Loucy (cell line): ENCODE data around the gene FGFBP3.

Source experiments
- H2AFZ ChIP-seq: fragments of 200-600 bp; sonication (generic); 2 replicates; pipeline ENCODE4 v1.6.0; 2016; ENCODE audit warnings: antibody characterized with exemption, mild to moderate bottlenecking, low read length, moderate library complexity
- H3F3A ChIP-seq: fragments of 200-600 bp; 2 replicates; pipeline ENCODE4 v1.6.0; 2016; ENCODE audit warnings: antibody characterized with exemption, low read depth, mild to moderate bottlenecking
- H3K27me3 ChIP-seq: fragments of 200-600 bp; sonication (generic); 2 replicates; pipeline ENCODE4 v1.6.1; 2014; ENCODE audit warnings: low read length, mild to moderate bottlenecking; ENCODE audit not compliant: insufficient read depth, poor library complexity, severe bottlenecking
- H3K36me3 ChIP-seq: fragments of 200-600 bp; sonication (generic); 2 replicates; pipeline ENCODE4 v1.6.1; 2016; ENCODE audit warnings: low read length; ENCODE audit not compliant: insufficient read depth
- H3K4me1 ChIP-seq: fragments of 200-600 bp; sonication (generic); 2 replicates; pipeline ENCODE4 v1.5.1; 2014; ENCODE audit warnings: low read length, mild to moderate bottlenecking; ENCODE audit not compliant: insufficient read depth, poor library complexity, severe bottlenecking
- H3K4me2 ChIP-seq: fragments of 200-600 bp; sonication (generic); 2 replicates; pipeline ENCODE4 v1.6.0; 2014; ENCODE audit warnings: antibody characterized with exemption, low read length, low read depth, mild to moderate bottlenecking; ENCODE audit not compliant: poor library complexity, severe bottlenecking
- H3K4me3 ChIP-seq: fragments of 200-600 bp; sonication (generic); 2 replicates; pipeline ENCODE4 v1.5.1; 2014; ENCODE audit warnings: low read length, mild to moderate bottlenecking, mixed read lengths; ENCODE audit not compliant: poor library complexity, severe bottlenecking
- H3K79me2 ChIP-seq: fragments of 200-600 bp; sonication (generic); 2 replicates; pipeline ENCODE4 v1.6.1; 2014; ENCODE audit warnings: low read length; ENCODE audit not compliant: insufficient read depth
- H3K9ac ChIP-seq: fragments of 200-600 bp; sonication (generic); 2 replicates; pipeline ENCODE4 v1.6.0; 2014; ENCODE audit warnings: mild to moderate bottlenecking, low read depth, low read length, moderate library complexity; ENCODE audit not compliant: poor library complexity, severe bottlenecking
- H3K9me2 ChIP-seq: fragments of 200-600 bp; sonication (generic); replicated peaks from 2 replicates; pipeline ENCODE4 v1.6.1; 2016; ENCODE audit warnings: low read depth, low read length, mixed read lengths
- H3K9me3 ChIP-seq: fragments of 200-600 bp; sonication (generic); 2 replicates; pipeline ENCODE4 v1.6.1; 2014; ENCODE audit warnings: mild to moderate bottlenecking, antibody characterized with exemption, low read length, low read depth; ENCODE audit not compliant: insufficient read depth
- H4K20me1 ChIP-seq: fragments of 200-600 bp; sonication (generic); 2 replicates; pipeline ENCODE4 v1.6.0; 2014; ENCODE audit warnings: antibody characterized with exemption, low read length, mild to moderate bottlenecking; ENCODE audit not compliant: insufficient read depth, poor library complexity, severe bottlenecking
- CTCF ChIP-seq: fragments of 200-600 bp; sonication (generic); conservative IDR thresholded peaks from 2 replicates; pipeline ENCODE4 v1.5.1; 2014; ENCODE audit warnings: mild to moderate bottlenecking, antibody characterized with exemption, low read length
- EZH2phosphoT487 ChIP-seq: fragments of 200-600 bp; IDR thresholded peaks from 2 replicates; pipeline ENCODE4 v1.6.1; 2018; ENCODE audit warnings: antibody characterized with exemption, mild to moderate bottlenecking, moderate library complexity, borderline replicate concordance

The FGFBP3 gene

GRCh38 chr10:91939653-91940052, 30.4 kb upstream of the FGFBP3 start:
- H3F3A ChIP-seq, result no peaks in the 10 kb centered on the region
- H3K4me1 ChIP-seq, result peaks cover under 1% of the 10 kb centered on the region
- no peak overlapping the region for H3K4me3 ChIP-seq
- no peak overlapping the region for H3K9ac ChIP-seq
- H4K20me1 ChIP-seq, result peaks cover 15% of the 10 kb centered on the region
- H3K36me3 ChIP-seq, result peaks cover 71% of the 10 kb centered on the region; the same call in 1 of the 2 replicates
- no peak overlapping the region for H2AFZ ChIP-seq
- no peaks in the 10 kb centered on the region for H3K9me3 ChIP-seq
- TF ChIP-seq CTCF (no peak), EZH2phosphoT487 (no peak)
- H3K27me3 ChIP-seq, result no peaks in the 10 kb centered on the region
- H3K79me2 ChIP-seq, result peaks cover 66% of the 10 kb centered on the region
- H3K9me2 ChIP-seq, result no peaks in the 10 kb centered on the region
- H3K4me2 ChIP-seq, result no peak overlapping the region

GRCh38 chr10:91935886-91936285, 26.6 kb upstream of the FGFBP3 start:
- TF ChIP-seq CTCF (no peak), EZH2phosphoT487 (no peak)
- Histone ChIP-seq H3K9me3 (no peaks in the 10 kb centered on the region), H3K4me2 (no peak overlapping the region), H3K36me3 (peaks cover 55% of the 10 kb centered on the region; the same call in 1 of the 2 replicates), H3K9me2 (no peaks in the 10 kb centered on the region), H3K79me2 (peaks cover 87% of the 10 kb centered on the region), H3K4me3 (no peak overlapping the region), H3K9ac (no peak overlapping the region), H3K27me3 (no peaks in the 10 kb centered on the region), H4K20me1 (peaks cover 48% of the 10 kb centered on the region), H2AFZ (no peak overlapping the region), H3F3A (no peaks in the 10 kb centered on the region), H3K4me1 (peaks cover 33% of the 10 kb centered on the region)

GRCh38 chr10:91932737-91933136, 23.5 kb upstream of the FGFBP3 start:
- H3K4me2 ChIP-seq, result peak overlapping the region; percentile 53
- H4K20me1 ChIP-seq, result peaks cover 68% of the 10 kb centered on the region
- no peaks in the 10 kb centered on the region for H3F3A ChIP-seq
- H3K9me3 ChIP-seq, result no peaks in the 10 kb centered on the region
- H3K79me2 ChIP-seq, result peaks cover 89% of the 10 kb centered on the region
- peaks cover 59% of the 10 kb centered on the region for H3K4me1 ChIP-seq
- H2AFZ ChIP-seq, result no peak overlapping the region
- H3K27me3 ChIP-seq, result no peaks in the 10 kb centered on the region
- H3K4me3 ChIP-seq, result no peak overlapping the region
- TF ChIP-seq CTCF (peak; percentile 30), EZH2phosphoT487 (no peak)
- H3K9me2 ChIP-seq, result no peaks in the 10 kb centered on the region
- no peak overlapping the region for H3K9ac ChIP-seq
- H3K36me3 ChIP-seq, result peaks cover 43% of the 10 kb centered on the region; the same call in 1 of the 2 replicates
